DND-41 (cell line): Measurements from ENCODE around the gene EEF2.

ENCODE experiments used
- CTCF ChIP-seq: IDR thresholded peaks from 2 replicates; pipeline ENCODE4 v1.5.1; 2012; ENCODE audit warnings: borderline replicate concordance, low read length, moderate library complexity, mild to moderate bottlenecking; ENCODE audit not compliant: poor library complexity, severe bottlenecking; ENCODE audit errors: extremely low read depth
- EZH2 ChIP-seq: IDR thresholded peaks from 3 replicates; pipeline ENCODE4 v1.6.1; 2012; ENCODE audit warnings: borderline replicate concordance, low read depth, mild to moderate bottlenecking, moderate library complexity, low read length, inconsistent platforms; ENCODE audit not compliant: severe bottlenecking

- no peak for TF ChIP-seq CTCF
- TF ChIP-seq EZH2, result no peak
Measured at GRCh38 chr19:3959766-3960131, 25.5 kb downstream of the EEF2 start.
